Heart right ventricle (tissue), 16 donors: Measurements from ENCODE around the gene CTU2. TPM values are rescaled to one million over a fixed set of nuclear protein-coding genes. Genes with fewer than 3 reads are reported as not detected.

ENCODE experiments used
- ATAC-seq, 8 donors: fragments of 200-7000 bp; cut with Tn5 transposase; one replicate each; pipeline ENCODE4 v1.9.1; 2020; ENCODE audit warnings: mild to moderate bottlenecking in 8 of 8, moderate library complexity in 8 of 8, moderate number of reproducible peaks in 1 of 8
- DNase-seq, 2 donors: peaks; one replicate each; pipeline ENCODE4 v3.0.0-alpha.2; 2020
- H3K27ac ChIP-seq, 10 donors: fragments of 200-600 bp; sonication (generic) in 2 of 10; one replicate each; pipeline versions ENCODE4 v1.5.0 to v1.8.0; 2020 to 2022; ENCODE audit warnings: mild to moderate bottlenecking in 3 of 10
- H3K27me3 ChIP-seq, 7 donors: fragments of 200-600 bp; one replicate each; pipeline ENCODE4 v1.8.0; 2021 to 2022; ENCODE audit warnings: mild to moderate bottlenecking in 2 of 7
- H3K36me3 ChIP-seq, 9 donors: fragments of 200-600 bp; sonication (generic) in 1 of 9; one replicate each; pipeline versions ENCODE4 v1.5.0 to v1.8.0; 2020 to 2022; ENCODE audit warnings: mild to moderate bottlenecking in 2 of 9
- H3K4me1 ChIP-seq, 9 donors: fragments of 200-600 bp; sonication (generic) in 1 of 9; one replicate each; pipeline versions ENCODE4 v1.5.0 to v1.8.0; 2020 to 2022; ENCODE audit warnings: mild to moderate bottlenecking in 4 of 9
- H3K4me3 ChIP-seq, 10 donors: fragments of 200-600 bp; sonication (generic) in 2 of 10; one replicate each; pipeline versions ENCODE4 v1.5.0 to v1.8.0; 2020 to 2022; ENCODE audit warnings: mild to moderate bottlenecking in 7 of 10, moderate library complexity in 2 of 10
- H3K9me3 ChIP-seq, 11 donors: fragments of 200-600 bp in 10 of 11; sonication (generic) in 2 of 11; one replicate each; pipeline versions ENCODE4 v1.5.0 to v1.8.0; 2013 to 2022; ENCODE audit warnings: mild to moderate bottlenecking in 2 of 11, control low read depth in 1 of 11, moderate library complexity in 1 of 11
- CTCF ChIP-seq, 9 donors: fragments of 200-600 bp; sonication (generic) in 2 of 9; IDR thresholded peaks; one replicate each; pipeline versions ENCODE4 v1.5.0 to v1.8.0; 2021 to 2022; ENCODE audit warnings: antibody characterized with exemption in 9 of 9, mild to moderate bottlenecking in 5 of 9, moderate library complexity in 1 of 9
- WGBS, 2 donors: extraction: QIAGEN DNeasy Blood & Tissue Kit; methylation state at CpG; one replicate each; pipeline ENCODE4 v1.1.7; 2013; ENCODE audit warnings: inconsistent platforms in 1 of 2; 5-methylcytosine and 5-hydroxymethylcytosine counted together
- intact Hi-C, 10 donors: fragments of 100-400 bp; cut with DNase I; formaldehyde crosslinking; loops; one replicate each; pipeline versions ENCODE4 v1.11.1 to v1.14.2; 2022
- polyA plus RNA-seq, 2 donors: library from polyadenylated mRNA; stranded (reverse); fragments of 200-250 nt; gene quantifications; one replicate each; pipeline ENCODE4 v1.2.3, GENCODE V29; 2013
- total RNA-seq, 10 donors: library from RNA; stranded (reverse); fragmentation: NEBNext Ultra II Directional in 3 of 10; extraction: Animal tissue kit (Norgen Biotek cat#: 25700) in 3 of 10; gene quantifications; one replicate each; pipeline versions ENCODE4 v1.2.1 to v1.2.4, GENCODE V29; 2021 to 2023
- donor health status: Arrhythmogenic right ventricular cardiomyopathy.
- donor health status: ischemic (EF 13 %, LVEDD 7.1; RV severe dilation, severe dysfunction).
- donor health status: healthy with polysubstance abuse.
- donor health status: DM: no; HTN: yes; CAD: no.
- donor health status: DM: no; HTN: no; CAD: no.
- donor health status: ischemic (EF 25% LVEDD 6.9; RV normal size, moderate dysfunction).
- donor health status: ischemic (EF 25% LVEDD 5.7; RV mildly dilated, moderate dysfunction).
- donor health status: healthy.
- donor health status: DM: yes; HTN: yes; CAD: no.
- donor health status: Ischemic cardiomyopathy.
- donor health status: ischemic (EF 35%, LVEDD 5.7; RV mildly dilated, moderate dysfunction).
- donor health status: nonischemic (EF 11% LVEDD 7.7; RV severe dilation, severe dysfunction).
- donor health status: DM: yes; HTN: yes; CAD: no.
- donor health status: PGD.
- donor health status: ischemic (EF 29% LVEDD 5.4; RV normal size, mild dysfunction).
- donor health status: nonischemic (EF 23%, LVEDD 6.1; RV moderate dilation, normal function).

CTU2 gene
- total and polyA plus RNA-seq, 12 donors = 11.8 to 22.6 (median 14.4) TPM

- Histone ChIP-seq H3K36me3 (peaks cover 0 to 100% (median 29%) of the 10 kb centered on the region in 9 donors), H3K9me3 (no peaks in the 10 kb centered on the region), H3K4me3 (no peak overlapping the region), H3K27me3 (no peaks in the 10 kb centered on the region), H3K27ac (no peak overlapping the region), H3K4me1 (no peaks in the 10 kb centered on the region)
- intact Hi-C loops = no loop called here
- ATAC-seq (peak in 1 of 8 donors; percentile 12), DNase-seq (no peak)
- 97% methylated on average over 61 of the region's 61 CpGs for WGBS, 2 donors
- TF ChIP-seq CTCF (IDR thresholded peaks at IDR 0.05) = no peak
Observed at GRCh38 chr16:88721815-88722755, 15.8 kb downstream of the CTU2 start.

- Histone ChIP-seq H3K27ac (no peak overlapping the region), H3K4me1 (peaks cover 0 to 5% (median 0%) of the 10 kb centered on the region in 9 donors), H3K4me3 (no peak overlapping the region), H3K27me3 (no peaks in the 10 kb centered on the region), H3K36me3 (peaks cover 0 to 100% (median 24%) of the 10 kb centered on the region in 9 donors), H3K9me3 (no peaks in the 10 kb centered on the region)
- intact Hi-C loops = no loop called here
- no peak for TF ChIP-seq CTCF (IDR thresholded peaks at IDR 0.05)
- ATAC-seq (no peak), DNase-seq (no peak)
- WGBS, 2 donors = 94 to 96% methylated on average over 39 of the region's 39 CpGs
Observed at GRCh38 chr16:88722784-88723506, 16.6 kb downstream of the CTU2 start.

GRCh38 chr16:88723507-88723887, 17.2 kb downstream of the CTU2 start:
- intact Hi-C loops = no loop called here
- DNase-seq (no peak), ATAC-seq (no peak)
- H3K4me1 ChIP-seq = peaks cover 0 to 8% (median 0%) of the 10 kb centered on the region in 9 donors
- H3K4me3 ChIP-seq = no peak overlapping the region
- no peak overlapping the region for H3K27ac ChIP-seq
- peaks cover 0 to 97% (median 23%) of the 10 kb centered on the region in 9 donors for H3K36me3 ChIP-seq
- no peaks in the 10 kb centered on the region for H3K27me3 ChIP-seq
- no peaks in the 10 kb centered on the region for H3K9me3 ChIP-seq
- no peak for TF ChIP-seq CTCF (IDR thresholded peaks at IDR 0.05)
- 87 to 89% methylated on average over 8 of the region's 8 CpGs for WGBS, 2 donors

GRCh38 chr16:88723911-88724310, 17.6 kb downstream of the CTU2 start:
- TF ChIP-seq CTCF (IDR thresholded peaks at IDR 0.05) = no peak
- Histone ChIP-seq H3K4me1 (peaks cover 0 to 8% (median 0%) of the 10 kb centered on the region in 9 donors), H3K4me3 (no peak overlapping the region), H3K36me3 (peaks cover 0 to 93% (median 21%) of the 10 kb centered on the region in 9 donors), H3K27ac (no peak overlapping the region), H3K27me3 (no peaks in the 10 kb centered on the region), H3K9me3 (no peaks in the 10 kb centered on the region)
- WGBS, 2 donors = 94 to 95% methylated on average over 16 of the region's 17 CpGs
- intact Hi-C loops = no loop called here
- ATAC-seq = no peak
- DNase-seq = no peak
